ENCODE results near the gene PCDHGA6. TPM values are rescaled to one million over a fixed set of nuclear protein-coding genes. Genes with fewer than 3 reads are reported as not detected.

PCDHGA6 gene
- total RNA-seq, 4 donors from 2014 or later, result 3.0 to 6.9 (median 4.6) TPM

Other genes with a start within 250 kb of the PCDHGA6 start
- gene PCDHB5, start 238.7 kb upstream of the PCDHGA6 start, total RNA-seq, result 1 to 10 TPM; 1.1 to 6.5 (median 2.7) TPM
- gene PCDHB6, start 223.8 kb upstream of the PCDHGA6 start, total RNA-seq, result 1 to 10 TPM in 1 of 4 donors, under 1 TPM in 3; 0.38 to 1.4 (median 0.47) TPM
- gene PCDHB7, start 201.2 kb upstream of the PCDHGA6 start, total RNA-seq, result 1 to 10 TPM in 3 of 4 donors, under 1 TPM in 1; 0.94 to 3.3 (median 1.5) TPM
- gene PCDHB8, start 196.1 kb upstream of the PCDHGA6 start, total RNA-seq, result under 1 TPM; 0.44 to 0.63 (median 0.53) TPM
- gene PCDHB16, start 191.5 kb upstream of the PCDHGA6 start, total RNA-seq, result 1 to 10 TPM; 2.3 to 6.1 (median 3.6) TPM
- gene PCDHB9, start 186.7 kb upstream of the PCDHGA6 start, total RNA-seq, result 1 to 10 TPM; 1.3 to 4.7 (median 2.8) TPM
- gene PCDHB10, start 181.5 kb upstream of the PCDHGA6 start, total RNA-seq, result 1 to 10 TPM in 3 of 4 donors, under 1 TPM in 1; 0.96 to 3.6 (median 1.2) TPM
- gene PCDHB11, start 174.3 kb upstream of the PCDHGA6 start, total RNA-seq, result 1 to 10 TPM; 1.3 to 2.4 (median 1.7) TPM
- 1 to 10 TPM; 1.9 to 4.4 (median 2.5) TPM for gene PCDHB12, start 165.2 kb upstream of the PCDHGA6 start, total RNA-seq
- gene PCDHB13, start 160.0 kb upstream of the PCDHGA6 start, total RNA-seq, result 1 to 10 TPM; 1.8 to 7.7 (median 3.0) TPM
- gene PCDHB14, start 150.5 kb upstream of the PCDHGA6 start, total RNA-seq, result 1 to 10 TPM; 2.0 to 7.1 (median 3.1) TPM
- 1 to 10 TPM; 2.0 to 6.0 (median 3.3) TPM for gene PCDHB15, start 128.5 kb upstream of the PCDHGA6 start, total RNA-seq
- gene SLC25A2, start 69.8 kb upstream of the PCDHGA6 start, total RNA-seq, result 1 to 10 TPM in 1 of 4 donors, under 1 TPM in 1, not detected in 2; 0.46 to 2.0 TPM
- 10 to 100 TPM; 43.7 to 57.8 (median 52.5) TPM for gene TAF7, start 53.1 kb upstream of the PCDHGA6 start, total RNA-seq
- 1 to 10 TPM in 1 of 4 donors, under 1 TPM in 3; 0.12 to 2.2 (median 0.59) TPM for gene PCDHGA1, start 43.4 kb upstream of the PCDHGA6 start, total RNA-seq
- 1 to 10 TPM; 2.0 to 6.6 (median 4.0) TPM for gene PCDHGA2, start 35.1 kb upstream of the PCDHGA6 start, total RNA-seq
- 1 to 10 TPM; 2.3 to 6.3 (median 2.8) TPM for gene PCDHGA3, start 30.1 kb upstream of the PCDHGA6 start, total RNA-seq
- 1 to 10 TPM; 1.4 to 6.0 (median 2.2) TPM for gene PCDHGB1, start 23.8 kb upstream of the PCDHGA6 start, total RNA-seq
- 1 to 10 TPM; 2.6 to 9.0 (median 3.9) TPM for gene PCDHGA4, start 18.9 kb upstream of the PCDHGA6 start, total RNA-seq
- 10 to 100 TPM in 1 of 4 donors, 1 to 10 TPM in 3; 2.5 to 15.3 (median 4.4) TPM for gene PCDHGB2, start 13.9 kb upstream of the PCDHGA6 start, total RNA-seq
- gene PCDHGA5, start 9.7 kb upstream of the PCDHGA6 start, total RNA-seq, result 10 to 100 TPM in 1 of 4 donors, 1 to 10 TPM in 3; 2.0 to 14.5 (median 3.3) TPM
- 10 to 100 TPM in 1 of 4 donors, 1 to 10 TPM in 3; 2.5 to 13.2 (median 3.9) TPM for gene PCDHGB3, start 3.6 kb upstream of the PCDHGA6 start, total RNA-seq
- gene PCDHGA7, start 8.9 kb downstream of the PCDHGA6 start, total RNA-seq, result 1 to 10 TPM; 1.1 to 9.0 (median 3.6) TPM
- 10 to 100 TPM in 1 of 4 donors, 1 to 10 TPM in 3; 2.4 to 14.5 (median 6.1) TPM for gene PCDHGB4, start 13.8 kb downstream of the PCDHGA6 start, total RNA-seq
- gene PCDHGA8, start 18.7 kb downstream of the PCDHGA6 start, total RNA-seq, result 1 to 10 TPM in 3 of 4 donors, under 1 TPM in 1; 0.72 to 7.4 (median 2.2) TPM
- gene PCDHGB5, start 24.1 kb downstream of the PCDHGA6 start, total RNA-seq, result 10 to 100 TPM in 1 of 4 donors, 1 to 10 TPM in 3; 6.5 to 18.8 (median 8.9) TPM
- 10 to 100 TPM in 1 of 4 donors, 1 to 10 TPM in 3; 5.0 to 14.8 (median 7.3) TPM for gene PCDHGA9, start 28.9 kb downstream of the PCDHGA6 start, total RNA-seq
- 10 to 100 TPM in 1 of 4 donors, 1 to 10 TPM in 3; 4.2 to 12.6 (median 6.5) TPM for gene PCDHGB6, start 34.1 kb downstream of the PCDHGA6 start, total RNA-seq
- gene PCDHGA10, start 39.1 kb downstream of the PCDHGA6 start, total RNA-seq, result 10 to 100 TPM in 1 of 4 donors, 1 to 10 TPM in 3; 5.5 to 14.0 (median 6.8) TPM
- gene PCDHGB7, start 43.8 kb downstream of the PCDHGA6 start, total RNA-seq, result 10 to 100 TPM in 2 of 4 donors, 1 to 10 TPM in 2; 7.8 to 25.2 (median 10.2) TPM
- 10 to 100 TPM in 1 of 4 donors, 1 to 10 TPM in 3; 3.1 to 12.1 (median 5.3) TPM for gene PCDHGA11, start 47.2 kb downstream of the PCDHGA6 start, total RNA-seq
- 10 to 100 TPM in 3 of 4 donors, 1 to 10 TPM in 1; 7.5 to 18.4 (median 14.2) TPM for gene PCDHGA12, start 56.6 kb downstream of the PCDHGA6 start, total RNA-seq
- gene PCDHGC3, start 102.1 kb downstream of the PCDHGA6 start, total RNA-seq, result 10 to 100 TPM; 34.8 to 83.1 (median 41.9) TPM
- gene PCDHGC4, start 111.1 kb downstream of the PCDHGA6 start, total RNA-seq, result 1 to 10 TPM; 1.5 to 4.1 (median 3.5) TPM
- gene PCDHGC5, start 115.2 kb downstream of the PCDHGA6 start, total RNA-seq, result 1 to 10 TPM; 1.1 to 3.2 (median 2.1) TPM
- 10 to 100 TPM; 35.5 to 93.2 (median 47.9) TPM for gene DIAPH1, start 245.1 kb downstream of the PCDHGA6 start, total RNA-seq

Data from omental fat pad (tissue), 4 donors.